AG08395 (cell line): ENCODE results near the gene RAB13.

Source experiments
- DNase-seq: peaks from one replicate; pipeline ENCODE4 v3.0.0; 2012; ENCODE audit warnings: mixed read lengths, low spot score

RAB13 gene

DNA sequence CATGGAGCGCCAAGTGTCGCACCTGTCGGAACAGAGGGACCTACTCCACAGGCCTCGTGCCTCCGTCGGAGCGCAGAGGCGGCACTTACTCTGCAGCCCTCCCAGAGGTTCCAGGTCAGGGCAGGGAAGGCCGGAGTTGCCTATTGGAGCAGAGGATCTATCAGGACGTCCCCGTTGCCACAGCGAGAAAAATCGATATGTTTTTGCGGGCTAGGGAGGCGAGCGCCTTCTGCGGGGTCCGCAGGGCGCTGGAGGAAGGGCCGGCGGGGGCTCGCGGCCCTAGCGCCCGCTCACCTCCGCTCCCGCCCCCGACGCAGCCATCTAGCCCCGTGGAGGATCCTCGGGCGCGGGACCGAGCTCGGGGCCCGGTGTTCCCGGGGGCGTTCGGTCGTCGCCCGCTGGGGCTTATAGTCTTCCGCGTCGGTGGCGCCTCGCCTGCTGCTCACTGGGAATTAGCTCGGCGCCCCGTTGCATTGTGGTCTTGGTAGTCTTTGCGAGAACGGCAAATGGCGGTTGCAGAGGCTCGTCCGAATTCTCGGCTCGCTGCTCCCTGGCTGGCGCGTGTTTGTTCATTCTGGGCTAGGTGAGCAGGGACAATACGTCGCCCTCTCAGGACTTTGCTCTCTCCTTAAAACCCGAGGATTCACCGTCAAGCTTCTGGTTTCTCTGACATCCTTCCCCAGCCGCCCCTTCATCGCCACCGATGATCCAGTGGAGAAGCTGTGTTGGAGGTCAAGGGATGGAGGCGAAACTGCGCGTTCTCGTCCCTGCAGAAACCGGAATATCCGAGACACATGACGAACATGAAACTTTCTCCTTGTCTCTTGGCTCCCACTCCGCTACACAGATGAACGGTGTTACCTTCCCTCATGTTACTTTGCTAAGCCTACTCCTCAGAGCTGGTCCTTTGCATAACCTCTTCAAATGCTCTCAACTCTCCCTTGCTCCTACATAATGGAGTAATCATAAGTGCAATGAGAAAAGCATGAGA, 8.6 kb downstream of the RAB13 start, which contains the start of gene JTB:
Gene JTB, minus strand, starts transcription at position 425 of the 991 bp plus-strand sequence. Its CDS starts 422 bp downstream, at position 3.
- DNase-seq: peak; percentile 87

DNA sequence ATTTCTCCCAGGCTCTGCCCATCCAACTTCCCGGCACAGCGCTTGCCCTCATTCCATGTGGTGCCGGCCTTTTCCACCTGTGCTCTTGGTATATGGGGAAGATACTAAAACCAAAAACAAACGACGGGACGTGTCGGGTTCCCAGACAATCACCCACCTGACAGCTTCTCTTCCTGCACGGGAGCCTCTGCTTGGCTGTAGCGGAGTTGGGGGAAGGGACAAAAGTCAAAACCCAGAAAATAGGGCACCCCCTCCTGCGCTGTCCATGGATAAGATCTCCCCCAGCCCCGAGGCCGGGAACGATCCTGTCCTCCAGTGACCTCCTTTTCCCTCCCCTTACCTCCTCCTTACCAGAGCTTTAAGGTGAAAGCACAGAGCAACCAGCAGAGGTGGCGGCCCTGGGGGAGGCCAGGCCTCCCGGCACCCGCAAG, 9.3 kb downstream of the RAB13 start:
- no peak for DNase-seq

DNA sequence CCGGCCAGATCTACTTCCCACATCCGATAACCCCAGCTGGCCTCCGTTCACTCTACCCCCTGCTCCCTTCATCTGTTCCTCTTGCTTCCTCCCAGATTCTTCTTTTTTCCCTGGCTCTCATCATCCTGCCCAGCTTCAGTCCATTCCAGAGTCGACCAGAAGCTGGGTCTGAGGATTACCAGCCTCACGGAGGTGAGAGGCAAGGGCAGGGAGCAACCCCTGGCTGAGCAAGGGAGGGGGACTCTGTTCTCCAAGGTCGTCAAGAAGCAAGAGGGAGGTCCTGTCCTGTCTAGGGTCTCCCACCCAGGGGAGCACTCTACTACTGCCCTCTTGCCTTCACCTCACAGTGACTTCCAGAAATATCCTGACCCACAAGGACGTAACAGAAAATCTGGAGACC, 12.6 kb downstream of the RAB13 start:
- DNase-seq: no peak

DNA sequence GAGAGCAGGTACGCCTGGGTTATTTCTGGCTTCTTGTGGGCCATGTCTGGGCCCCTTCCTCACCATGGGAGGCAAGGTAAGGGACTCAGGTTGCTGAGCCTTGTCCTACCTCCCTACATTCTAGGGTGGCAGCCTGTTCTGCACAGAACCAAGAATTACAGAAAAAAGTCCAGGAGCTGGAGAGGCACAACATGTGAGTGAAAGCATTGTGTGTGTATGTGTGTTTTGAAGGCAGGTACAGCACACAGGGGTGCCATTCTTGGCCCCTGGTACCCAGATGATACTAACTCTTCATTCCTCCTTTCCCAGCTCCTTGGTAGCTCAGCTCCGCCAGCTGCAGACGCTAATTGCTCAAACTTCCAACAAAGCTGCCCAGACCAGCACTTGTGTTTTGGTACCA, 13.1 kb downstream of the RAB13 start:
- no peak for DNase-seq

DNA sequence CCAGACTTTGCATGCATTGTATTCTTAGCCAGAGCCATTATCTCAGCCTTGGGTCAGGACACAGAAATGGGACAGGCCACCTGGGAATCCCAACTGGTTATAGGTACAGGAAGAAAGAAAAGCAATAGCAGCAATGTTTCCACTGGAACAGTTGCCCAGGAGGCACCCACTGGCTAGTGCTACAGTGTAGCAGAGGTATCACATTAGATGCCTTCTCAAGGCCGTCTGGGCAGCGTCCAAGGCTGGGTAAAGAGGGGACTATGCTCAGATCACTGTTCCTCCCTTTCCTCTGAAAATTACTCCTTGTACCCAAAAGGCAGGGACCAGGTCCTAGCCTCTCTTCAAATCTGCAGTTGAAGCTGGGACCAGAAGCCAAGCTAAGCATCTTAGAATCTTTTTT, 15.8 kb downstream of the RAB13 start:
- DNase-seq: no peak

DNA sequence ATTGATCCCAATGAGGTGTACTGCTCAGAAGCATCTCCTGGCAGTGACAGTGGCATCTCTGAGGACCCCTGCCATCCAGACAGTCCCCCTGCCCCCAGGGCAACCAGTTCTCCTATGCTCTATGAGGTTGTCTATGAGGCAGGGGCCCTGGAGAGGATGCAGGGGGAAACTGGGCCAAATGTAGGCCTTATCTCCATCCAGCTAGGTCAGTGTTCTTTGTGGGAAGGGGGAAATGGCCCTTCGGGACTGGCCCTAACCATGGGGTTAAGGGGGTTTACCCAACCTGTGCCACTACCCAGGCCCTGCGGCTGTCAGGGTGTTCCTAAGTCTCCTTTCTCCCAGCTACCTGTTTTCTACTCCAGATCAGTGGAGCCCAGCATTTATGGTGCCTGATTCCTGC, 17.2 kb downstream of the RAB13 start:
- no peak for DNase-seq

DNA sequence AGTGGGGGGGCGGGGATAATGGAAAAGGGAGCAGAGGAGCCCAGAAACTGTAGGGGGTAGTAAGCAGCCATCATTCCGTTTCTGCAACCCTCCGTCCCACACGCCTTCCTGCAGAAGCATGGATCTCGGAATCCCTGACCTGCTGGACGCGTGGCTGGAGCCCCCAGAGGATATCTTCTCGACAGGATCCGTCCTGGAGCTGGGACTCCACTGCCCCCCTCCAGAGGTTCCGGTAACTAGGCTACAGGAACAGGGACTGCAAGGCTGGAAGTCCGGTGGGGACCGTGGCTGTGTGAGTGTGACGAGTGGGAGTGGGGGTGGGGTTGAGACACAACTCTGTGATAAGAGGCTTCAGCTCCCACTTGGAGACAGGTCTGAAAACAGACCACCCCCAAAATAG, 17.7 kb downstream of the RAB13 start:
- DNase-seq: no peak

DNA sequence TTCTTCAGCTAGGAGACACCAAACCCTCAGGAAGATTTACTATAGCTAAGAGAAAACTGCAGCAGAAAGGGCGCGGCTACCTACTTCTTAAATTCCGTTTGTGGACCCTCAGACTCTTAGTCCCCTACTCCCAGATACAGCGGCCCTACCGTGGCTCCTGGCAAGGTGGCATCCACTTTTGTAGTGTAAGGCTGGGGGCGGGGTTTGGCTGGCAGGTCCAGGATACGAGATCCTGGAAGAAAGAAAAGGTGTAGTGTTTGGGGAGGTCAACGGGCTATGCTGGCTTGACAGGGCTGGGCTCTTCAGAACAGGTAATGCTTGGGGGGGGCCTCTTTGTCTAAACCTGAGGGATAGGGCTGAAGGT, 18.2 kb downstream of the RAB13 start:
- DNase-seq: no peak

DNA sequence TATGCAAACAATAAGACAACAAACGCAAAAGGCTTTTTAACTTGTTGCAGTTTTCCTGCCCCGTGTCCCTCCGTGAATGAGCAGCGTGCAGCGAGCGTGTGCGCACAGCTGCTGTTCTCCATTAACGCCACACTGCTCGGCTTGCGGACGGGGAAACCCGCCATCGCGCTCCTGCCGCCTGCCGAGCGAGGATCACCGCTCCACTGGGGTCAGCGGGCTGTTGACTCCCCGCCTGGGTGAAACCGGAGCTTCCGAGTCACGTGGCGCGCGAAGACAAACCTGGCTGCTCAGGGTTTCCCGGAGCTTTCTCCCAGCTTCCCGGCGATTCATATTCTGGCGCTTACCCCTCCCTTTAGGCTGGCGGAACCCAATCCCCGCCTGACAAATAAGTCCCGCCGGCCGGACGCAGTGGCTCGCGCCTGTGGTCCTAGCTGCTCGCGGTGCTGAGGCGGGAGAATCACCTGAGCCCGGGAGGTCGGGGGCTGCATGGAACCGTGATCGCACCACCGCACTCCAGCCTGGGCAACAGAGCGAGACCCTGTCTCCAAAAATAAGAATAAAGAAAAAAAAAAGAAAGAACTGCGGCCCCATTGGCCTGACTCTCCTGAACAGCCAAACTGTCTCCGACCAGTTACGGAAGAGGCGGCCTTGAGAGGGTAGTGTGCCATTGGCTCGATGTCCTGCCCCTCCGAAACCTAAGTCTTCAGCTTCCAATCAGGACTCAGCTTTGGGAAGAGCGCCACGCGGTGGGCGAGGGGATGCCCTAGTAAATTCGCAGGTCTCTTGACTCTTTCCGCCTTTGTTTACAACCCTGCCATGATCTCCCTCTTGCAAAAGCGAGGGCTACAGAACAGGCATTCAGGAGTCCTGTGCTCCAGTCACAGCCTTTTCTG, 18.8 kb downstream of the RAB13 start, which contains the start of gene CREB3L4:
Gene CREB3L4, plus strand, starts transcription at position 796 of the 893 bp plus-strand sequence. CDS start 624 bp downstream, outside the sequence.
- DNase-seq: peak; percentile 94

DNA sequence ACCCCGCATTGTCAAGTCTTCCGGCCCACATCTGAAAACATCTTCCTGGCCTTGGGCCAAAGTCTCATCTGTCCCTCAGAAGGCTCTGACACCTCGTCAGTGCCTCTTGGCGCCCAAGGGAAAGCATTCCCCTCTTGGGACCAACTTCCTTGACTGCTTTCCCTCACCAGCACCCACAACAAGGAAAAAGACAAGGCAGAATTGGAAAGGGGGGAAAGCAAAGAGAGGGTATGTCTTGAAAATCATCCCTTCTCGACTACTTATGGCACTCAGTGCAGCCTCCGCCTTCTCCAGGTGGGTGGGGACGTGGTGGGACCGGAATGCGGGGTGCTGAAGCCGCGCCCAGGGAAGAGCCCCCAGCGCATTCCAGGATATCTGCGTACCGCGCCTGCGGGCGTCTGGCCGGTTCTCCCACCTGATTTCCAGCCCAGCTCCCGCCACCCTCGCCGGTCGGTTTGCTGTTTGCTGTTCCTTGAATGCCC, 22.2 kb downstream of the RAB13 start:
- DNase-seq: no peak

DNA sequence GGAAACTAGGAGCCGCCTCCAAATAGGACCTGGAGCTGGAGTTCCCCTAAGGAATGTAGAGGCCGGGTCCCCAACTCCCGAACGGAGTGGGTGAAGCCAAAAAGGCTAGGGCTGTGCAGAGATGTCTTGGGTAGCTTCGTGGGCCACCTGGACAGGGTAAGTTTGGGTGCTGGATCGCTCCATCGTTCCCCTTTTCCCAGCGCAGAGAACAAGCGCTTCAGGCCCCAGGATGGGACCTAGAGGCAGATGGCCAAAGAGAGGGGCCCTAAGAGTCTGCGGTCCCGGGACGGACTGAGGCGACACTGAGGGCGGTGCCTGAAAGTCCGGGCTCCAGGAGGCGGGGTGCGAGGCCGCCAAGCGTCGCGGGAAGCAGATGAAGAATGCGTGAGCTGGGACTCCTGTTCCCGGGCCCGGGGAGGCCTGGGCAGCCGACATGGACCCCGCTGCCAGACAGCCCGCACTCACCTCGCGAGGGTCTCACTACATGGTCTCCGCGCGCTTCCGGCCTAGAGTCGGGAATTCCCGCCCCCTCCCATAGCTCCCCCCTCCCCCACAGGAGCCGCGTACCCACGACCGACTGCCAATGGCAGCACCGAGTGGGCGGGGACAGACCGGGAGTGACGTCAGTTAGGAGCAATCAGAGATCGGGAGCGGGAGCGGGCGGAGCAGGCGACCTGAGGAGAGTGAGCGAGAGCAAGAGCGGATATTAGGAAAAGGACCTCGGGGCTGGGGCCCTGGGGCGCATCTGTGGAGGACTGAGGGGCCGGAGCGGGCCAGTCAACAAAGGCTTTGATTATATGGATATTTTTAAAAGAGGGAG, 22.9 kb downstream of the RAB13 start, which contains the start of gene SLC39A1:
Gene SLC39A1, minus strand, starts transcription at position 508 of the 820 bp plus-strand sequence. CDS start 822 bp downstream, outside the sequence.
- DNase-seq: peak; percentile 95

DNA sequence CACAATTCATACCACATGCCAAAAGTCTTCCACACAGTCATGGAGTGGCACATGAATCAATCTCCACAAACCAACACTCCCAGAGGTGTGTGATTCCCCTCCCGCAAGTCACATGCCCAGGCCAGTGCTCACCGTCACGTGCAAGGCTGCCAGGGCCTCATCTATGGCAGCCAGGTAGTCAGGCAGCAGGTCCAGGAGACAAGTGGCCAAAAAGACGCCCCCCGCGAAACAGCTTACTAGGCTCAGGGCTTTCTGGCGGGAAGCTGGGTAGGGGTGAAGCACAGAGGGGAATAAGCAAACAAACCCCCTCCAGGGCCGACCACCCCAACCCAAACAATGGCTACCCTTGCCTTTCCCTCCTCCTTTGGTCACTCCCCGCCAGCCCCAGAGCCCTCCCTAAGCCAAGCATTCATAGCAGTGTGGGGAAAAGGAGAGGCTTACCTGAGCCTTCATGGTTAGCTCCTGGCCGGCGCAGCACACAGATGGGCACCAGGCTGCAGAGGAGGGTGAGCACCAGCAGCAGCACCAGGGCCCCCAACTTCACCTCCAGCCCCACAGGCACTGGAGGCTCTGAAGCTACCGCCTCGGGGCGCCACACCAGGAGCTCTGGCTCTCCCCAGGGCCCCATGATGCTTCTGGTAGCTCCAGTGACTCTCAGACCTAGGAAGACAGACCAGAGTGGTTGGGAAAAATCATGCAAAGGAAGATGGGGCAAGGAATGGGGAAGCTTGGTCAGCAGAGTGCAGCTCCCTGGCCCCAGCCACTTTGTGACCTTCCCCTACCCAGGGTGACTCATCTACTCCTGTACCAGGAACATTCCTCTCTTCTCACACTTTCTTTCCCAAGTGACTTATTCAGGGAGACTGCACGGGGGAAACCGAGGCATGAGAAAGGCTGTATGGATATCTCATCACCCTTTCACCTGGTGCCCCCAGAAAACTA, 23.8 kb downstream of the RAB13 start:
- DNase-seq: peak; percentile 52

DNA sequence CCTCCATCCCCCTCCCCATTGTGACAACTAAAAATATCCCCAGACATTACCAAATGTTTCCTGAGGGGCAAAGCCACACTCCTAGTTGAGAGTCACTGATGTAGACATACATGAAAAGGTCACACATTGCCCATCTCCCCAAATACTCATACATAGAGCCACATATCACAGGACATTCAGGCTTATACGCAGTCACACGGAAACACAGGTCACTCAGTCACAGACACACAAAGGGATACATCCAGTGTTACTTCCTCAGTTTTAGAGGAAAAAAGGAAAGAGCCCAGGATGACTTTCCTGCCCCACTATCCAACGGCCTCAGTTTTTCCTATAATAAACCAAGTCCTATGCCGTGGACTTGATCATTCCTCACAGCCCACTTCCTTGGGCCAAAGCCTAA, 24.7 kb downstream of the RAB13 start:
- DNase-seq: no peak

DNA sequence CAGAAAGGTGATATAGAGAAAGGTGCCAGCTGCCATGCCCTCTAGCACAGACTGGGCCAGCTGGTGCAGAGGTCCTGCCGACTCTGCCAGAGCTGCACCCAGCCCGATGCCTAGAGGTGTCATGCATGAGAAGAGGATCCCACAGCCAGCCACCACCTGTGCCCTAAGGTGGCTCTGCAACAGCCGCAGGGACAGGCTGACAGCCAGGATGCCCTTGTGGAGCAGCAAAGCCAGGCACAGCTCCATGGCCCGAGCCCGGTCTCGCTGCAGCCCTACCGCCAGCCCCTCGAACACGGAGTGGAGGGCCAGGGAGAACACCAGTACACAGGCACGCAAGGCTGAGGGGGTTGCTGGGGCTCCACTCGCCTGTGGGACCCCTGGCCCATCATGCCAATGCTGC, 25.9 kb downstream of the RAB13 start:
- DNase-seq: no peak

DNA sequence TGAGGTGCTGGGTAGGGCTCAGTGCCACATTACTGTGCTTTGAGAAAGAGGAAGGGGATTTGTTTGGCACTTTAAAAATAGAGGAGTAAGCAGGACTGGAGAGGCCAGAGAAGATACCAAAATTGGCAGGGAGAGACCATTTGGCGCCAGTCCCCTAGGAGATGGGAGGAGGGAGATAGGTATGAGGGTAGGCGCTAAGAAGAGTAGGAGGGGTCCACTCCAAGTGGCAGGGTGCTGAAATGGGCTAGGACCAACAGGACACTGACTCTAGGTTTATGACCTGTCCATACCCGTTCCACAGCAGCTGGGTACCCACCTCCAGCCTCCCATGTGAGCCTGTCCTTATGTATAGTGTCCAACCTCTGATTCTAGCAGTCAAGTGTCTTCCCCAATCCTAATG, 26.7 kb downstream of the RAB13 start:
- DNase-seq: no peak

DNA sequence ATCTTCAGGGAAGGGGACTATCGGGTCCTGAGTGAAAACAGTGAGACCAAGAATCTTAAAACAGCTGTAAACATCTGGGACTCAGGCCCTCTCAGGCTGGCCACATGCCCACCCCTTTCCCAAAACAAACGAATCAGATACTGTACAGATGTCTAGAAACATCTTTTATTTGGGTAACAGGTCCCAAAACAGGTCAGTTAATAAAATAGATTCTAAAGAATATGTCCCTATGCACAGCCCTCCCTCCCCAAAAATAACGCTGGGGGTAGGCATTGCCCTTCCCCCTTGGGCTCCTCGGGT, 27.2 kb downstream of the RAB13 start:
- DNase-seq: no peak

DNA sequence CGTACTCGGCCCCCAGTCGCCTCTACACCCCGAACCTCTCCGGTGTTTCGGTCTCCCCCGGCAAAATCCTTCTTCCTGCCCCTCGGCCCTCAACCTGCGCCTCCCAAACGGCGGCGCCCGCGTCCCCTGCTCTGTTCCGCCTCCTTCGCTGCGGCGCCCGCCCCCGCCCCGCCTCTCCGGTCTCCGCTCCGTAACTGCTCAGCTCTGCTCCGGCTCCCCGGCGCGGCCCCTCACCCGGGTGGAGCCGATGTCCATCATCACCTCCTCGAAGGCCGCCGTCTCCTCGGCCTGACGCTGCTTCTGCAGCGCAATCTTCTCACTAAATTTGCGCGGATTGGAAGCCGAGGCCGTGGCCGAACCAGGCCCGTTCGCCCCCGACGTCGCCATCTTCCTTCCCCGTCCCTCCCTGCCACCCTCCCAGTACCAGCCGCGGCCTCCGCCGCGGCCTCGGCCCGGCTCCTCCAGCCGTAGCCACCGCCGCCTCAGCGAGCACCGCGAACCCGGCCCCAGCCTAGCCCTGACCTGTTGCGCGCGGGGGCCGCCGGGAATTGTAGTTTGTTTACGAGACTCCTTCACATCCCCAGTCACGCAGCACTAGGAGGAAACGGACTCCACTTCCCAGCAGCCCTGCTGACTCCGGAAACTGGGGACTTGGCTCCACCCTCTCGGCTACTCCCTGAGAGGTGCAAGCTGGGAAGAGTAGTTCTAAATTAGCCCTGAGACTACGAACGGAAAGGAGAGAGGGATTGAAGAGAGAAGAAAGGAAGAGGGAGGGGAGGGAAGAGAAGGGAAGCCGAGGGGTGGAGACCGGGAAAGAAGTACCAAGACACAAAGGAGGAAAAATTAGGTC, 27.8 kb downstream of the RAB13 start, which contains the start of gene CRTC2:
Gene CRTC2, minus strand, starts transcription at position 502 of the 850 bp plus-strand sequence. Its CDS starts 115 bp downstream, at position 387.
- DNase-seq: peak; percentile 97

DNA sequence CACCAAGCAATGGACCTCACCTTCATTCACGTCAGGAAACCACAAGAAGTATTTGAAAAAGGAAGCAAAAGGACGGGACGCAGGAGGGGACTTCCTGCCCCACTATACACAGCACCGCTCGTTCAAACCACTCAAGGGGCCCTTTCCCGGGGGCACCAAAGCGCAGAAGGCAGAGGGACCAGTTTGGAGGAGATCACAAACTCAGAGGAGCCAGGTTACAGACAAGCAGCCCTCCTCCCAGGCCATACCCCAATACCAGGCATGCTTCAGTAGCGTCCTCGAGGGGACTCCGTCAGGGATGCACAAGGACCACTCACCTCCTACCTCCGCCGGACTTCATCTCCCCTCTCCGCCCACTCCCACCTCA, 28.4 kb downstream of the RAB13 start:
- DNase-seq: no peak

DNA sequence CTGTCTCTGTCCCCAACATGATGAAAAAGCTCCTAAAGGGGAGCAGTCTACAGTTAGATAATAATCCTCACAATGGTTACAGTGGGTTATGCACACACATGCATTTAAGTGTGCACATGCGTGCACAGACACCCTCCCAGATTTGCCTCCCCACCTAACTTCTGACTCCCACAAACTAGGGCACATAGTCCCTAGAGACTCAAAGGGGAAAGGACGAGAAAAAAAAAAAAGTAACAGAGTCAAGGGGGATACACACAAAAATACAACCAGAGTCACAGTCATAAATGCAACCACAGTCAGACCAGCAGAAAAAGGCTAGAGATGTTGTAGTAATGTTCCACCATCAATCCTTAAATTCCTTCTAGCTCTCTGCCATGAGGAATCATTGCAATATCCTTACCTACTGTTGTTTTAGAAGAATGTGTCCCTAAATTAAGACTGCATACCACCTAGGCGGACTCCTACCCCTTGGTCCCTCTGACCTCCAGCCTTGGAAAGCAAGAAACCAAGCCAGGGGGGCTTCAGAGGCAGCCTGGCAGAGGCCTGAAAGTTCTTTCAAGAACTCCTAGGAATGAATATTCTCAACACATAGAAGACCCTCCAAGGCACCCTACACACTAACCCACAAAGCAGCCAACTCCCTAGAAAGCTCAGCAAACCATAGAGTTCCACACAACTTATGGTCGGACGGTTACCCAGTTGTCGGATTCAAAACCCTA, 29.0 kb downstream of the RAB13 start:
- no peak for DNase-seq
